Right ventricle myocardium superior (tissue), 1 donor: Measurements from ENCODE around the gene ENPP4. TPM values are rescaled to one million over a fixed set of nuclear protein-coding genes. Genes with fewer than 3 reads are reported as not detected.

Experiments
- ATAC-seq: fragments of 200-7000 bp; cut with Tn5 transposase; one replicate; pipeline ENCODE4 v1.9.1; 2020; ENCODE audit warnings: mild to moderate bottlenecking; ENCODE audit not compliant: poor library complexity
- DNase-seq: peaks from one replicate; pipeline ENCODE4 v3.0.0-alpha.2; 2020
- intact Hi-C: fragments of 100-400 bp; cut with DNase I; formaldehyde crosslinking; loops from one replicate; pipeline ENCODE4 v1.11.2; 2022
- total RNA-seq: library from RNA; stranded (reverse); fragmentation: NEBNext Ultra II Directional; extraction: Animal tissue kit (Norgen Biotek cat#: 25700); gene quantifications from one replicate; pipeline ENCODE4 v1.2.1, GENCODE V29; 2021
- donor health status: DM: no; HTN: yes; CAD: no; lungs with severe emphysema.

The ENPP4 gene
- total RNA-seq, 1 donor from 2014 or later: 18.3 TPM

DNA sequence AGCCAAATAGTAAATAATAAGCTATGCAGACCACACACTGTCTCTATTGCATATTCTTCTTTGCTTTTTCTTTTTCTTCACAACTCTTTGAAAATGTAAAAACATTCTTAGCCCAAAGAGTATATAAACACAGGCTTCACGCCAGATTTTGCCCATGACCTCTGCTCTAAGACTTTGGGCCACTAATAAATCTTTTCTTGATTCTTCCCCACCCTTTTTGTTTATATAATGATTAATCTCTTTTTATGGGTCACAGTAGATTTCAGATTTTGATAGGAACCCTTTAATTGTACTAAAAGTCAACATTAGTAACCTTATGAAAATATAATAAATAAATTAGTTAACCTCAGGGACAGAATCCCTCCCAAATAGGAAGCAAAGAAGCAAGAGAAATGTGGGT lies 56.8 kb downstream of the ENPP4 start:
- no peak for DNase-seq
- intact Hi-C loops: no loop called here
- no peak for ATAC-seq

DNA sequence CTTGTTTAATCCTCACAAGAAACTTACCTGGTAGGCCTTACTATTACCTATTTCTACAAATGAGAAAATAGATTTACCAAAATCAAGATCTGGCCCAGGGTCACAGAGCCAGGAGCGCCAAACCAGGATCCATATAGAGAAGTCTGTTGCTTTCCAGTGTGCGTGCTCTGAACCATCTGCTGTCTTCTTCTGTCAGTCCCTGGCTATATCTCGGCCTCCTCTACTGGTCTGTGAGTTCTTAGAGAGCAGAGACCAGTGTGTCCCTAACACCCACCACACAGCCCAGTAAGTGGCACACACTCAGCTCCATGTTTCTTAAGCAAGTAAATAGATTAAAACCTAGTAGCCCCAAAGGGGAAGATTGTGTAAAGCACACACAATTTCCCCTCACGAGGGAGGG lies 59.9 kb downstream of the ENPP4 start:
- no peak for ATAC-seq
- DNase-seq: no peak
- intact Hi-C loops: no loop called here

GRCh38 chr6:46190889-46191288 lies 61.1 kb downstream of the ENPP4 start:
- intact Hi-C loops: no loop called here
- DNase-seq: no peak
- ATAC-seq: peak; percentile 97

GRCh38 chr6:46191961-46192360 lies 62.2 kb downstream of the ENPP4 start:
- intact Hi-C loops: no loop called here

More at GRCh38 chr6:46191961-46192360, 62.2 kb downstream of the ENPP4 start:
- DNase-seq: no peak
- no peak for ATAC-seq

Other genes with a start within 250 kb of the ENPP4 start
- gene CLIC5, start 114.1 kb upstream of the ENPP4 start, total RNA-seq: 279 TPM
- gene ENPP5, start 41.0 kb downstream of the ENPP4 start, total RNA-seq: 3.0 TPM